Lower lobe of right lung (tissue), 2 donors: Measurements from ENCODE around the gene PARVB. TPM values are rescaled to one million over a fixed set of nuclear protein-coding genes. Genes with fewer than 3 reads are reported as not detected.

Source experiments
- ATAC-seq, 2 donors: fragments of 200-7000 bp; cut with Tn5 transposase; one replicate each; pipeline ENCODE4 v1.9.1; 2020 to 2022; ENCODE audit warnings: mild to moderate bottlenecking in 2 of 2, moderate library complexity in 2 of 2
- DNase-seq: peaks from one replicate; pipeline ENCODE4 v3.0.0-alpha.2; 2020
- H3K27ac ChIP-seq: fragments of 200-600 bp; one replicate; pipeline ENCODE4 v1.8.0; 2022
- H3K27me3 ChIP-seq: fragments of 200-600 bp; one replicate; pipeline ENCODE4 v1.8.0; 2022; ENCODE audit warnings: low read depth
- H3K36me3 ChIP-seq: fragments of 200-600 bp; one replicate; pipeline ENCODE4 v1.8.0; 2022; ENCODE audit warnings: mild to moderate bottlenecking
- H3K4me1 ChIP-seq: fragments of 200-600 bp; one replicate; pipeline ENCODE4 v1.8.0; 2022
- H3K4me3 ChIP-seq: fragments of 200-600 bp; one replicate; pipeline ENCODE4 v1.8.0; 2022; ENCODE audit warnings: mild to moderate bottlenecking
- H3K9me3 ChIP-seq: fragments of 200-600 bp; one replicate; pipeline ENCODE4 v1.8.0; 2022
- intact Hi-C: fragments of 100-400 bp; cut with DNase I; formaldehyde crosslinking; loops from one replicate; pipeline ENCODE4 v1.11.0; 2022
- total RNA-seq: library from RNA; stranded (reverse); fragmentation: NEBNext Ultra II Directional; extraction: Animal tissue kit (Norgen Biotek cat#: 25700); gene quantifications from one replicate; pipeline ENCODE4 v1.2.1, GENCODE V29; 2021
- TF ChIP-seq, protein P1 (sequence below): fragments of 200-600 bp; IDR thresholded peaks from one replicate; pipeline ENCODE4 v1.8.0; 2022; ENCODE audit warnings: antibody characterized with exemption, mild to moderate bottlenecking
- donor health status: DM: no; HTN: yes; CAD: no; lungs with severe emphysema.

Gene PARVB
- total RNA-seq, 1 donor from 2014 or later = 44.7 TPM

DNA sequence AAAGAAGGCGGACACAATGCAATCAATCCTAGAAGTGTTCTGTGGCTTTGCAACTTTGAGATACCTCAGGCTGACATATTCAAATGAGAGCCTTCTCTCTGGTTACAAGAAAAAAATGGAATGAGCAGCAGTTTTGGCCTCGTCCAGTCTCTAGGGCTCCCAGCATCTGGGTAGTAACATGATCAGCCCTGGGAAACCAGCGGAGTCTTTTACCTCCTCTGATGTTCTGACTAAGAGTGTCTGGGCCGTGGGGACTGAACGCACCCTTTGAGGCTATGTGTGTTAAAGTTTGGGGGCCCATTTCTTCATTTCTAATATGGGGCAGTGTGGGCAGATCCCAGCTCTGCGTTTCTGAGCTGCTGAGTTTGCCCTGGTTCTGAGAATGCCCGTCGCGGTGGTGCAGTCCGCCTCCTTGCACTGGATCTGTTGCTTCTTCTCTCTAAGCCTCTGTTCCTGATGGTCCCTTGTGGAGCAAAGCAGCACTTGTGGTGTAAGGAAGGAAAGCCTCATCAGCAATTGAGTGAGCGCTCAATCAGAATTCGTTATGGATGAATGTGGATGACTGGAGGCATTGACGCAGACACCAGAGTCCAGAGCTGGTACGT, 8.1 kb downstream of the PARVB start:
- Histone ChIP-seq H3K9me3 (no peaks in the 10 kb centered on the region), H3K4me1 (peaks cover 48% of the 10 kb centered on the region), H3K27me3 (no peaks in the 10 kb centered on the region), H3K36me3 (no peaks in the 10 kb centered on the region), H3K4me3 (no peak overlapping the region), H3K27ac (peak overlapping the region; percentile 80)
- ATAC-seq = no peak
- TF ChIP-seq, protein P1, sequence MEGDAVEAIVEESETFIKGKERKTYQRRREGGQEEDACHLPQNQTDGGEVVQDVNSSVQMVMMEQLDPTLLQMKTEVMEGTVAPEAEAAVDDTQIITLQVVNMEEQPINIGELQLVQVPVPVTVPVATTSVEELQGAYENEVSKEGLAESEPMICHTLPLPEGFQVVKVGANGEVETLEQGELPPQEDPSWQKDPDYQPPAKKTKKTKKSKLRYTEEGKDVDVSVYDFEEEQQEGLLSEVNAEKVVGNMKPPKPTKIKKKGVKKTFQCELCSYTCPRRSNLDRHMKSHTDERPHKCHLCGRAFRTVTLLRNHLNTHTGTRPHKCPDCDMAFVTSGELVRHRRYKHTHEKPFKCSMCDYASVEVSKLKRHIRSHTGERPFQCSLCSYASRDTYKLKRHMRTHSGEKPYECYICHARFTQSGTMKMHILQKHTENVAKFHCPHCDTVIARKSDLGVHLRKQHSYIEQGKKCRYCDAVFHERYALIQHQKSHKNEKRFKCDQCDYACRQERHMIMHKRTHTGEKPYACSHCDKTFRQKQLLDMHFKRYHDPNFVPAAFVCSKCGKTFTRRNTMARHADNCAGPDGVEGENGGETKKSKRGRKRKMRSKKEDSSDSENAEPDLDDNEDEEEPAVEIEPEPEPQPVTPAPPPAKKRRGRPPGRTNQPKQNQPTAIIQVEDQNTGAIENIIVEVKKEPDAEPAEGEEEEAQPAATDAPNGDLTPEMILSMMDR = no peak
- intact Hi-C loops = no loop called here
- DNase-seq = peak; percentile 15

DNA sequence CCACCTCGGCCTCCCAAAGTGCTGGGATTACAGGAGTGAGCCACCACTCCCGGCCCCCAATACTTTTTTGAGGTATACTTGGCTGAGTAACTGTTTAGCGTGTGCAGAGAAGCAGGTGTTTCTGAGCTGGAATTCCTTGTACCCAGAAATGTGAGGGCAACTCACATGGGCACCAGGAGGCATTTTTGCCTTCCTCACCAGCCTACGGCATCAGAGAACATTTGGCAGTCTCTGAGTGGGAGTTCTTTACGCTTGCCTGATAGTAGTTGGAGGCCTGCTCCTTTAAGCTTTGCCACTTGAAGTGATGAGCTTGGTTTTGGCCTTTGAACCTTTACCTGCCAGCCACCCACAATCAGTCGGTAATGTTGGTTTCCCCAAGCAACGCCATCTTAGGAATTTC, 9.2 kb downstream of the PARVB start:
- peak; percentile 1 for DNase-seq
- Histone ChIP-seq H3K4me3 (no peak overlapping the region), H3K9me3 (no peaks in the 10 kb centered on the region), H3K4me1 (peaks cover 48% of the 10 kb centered on the region), H3K27me3 (no peaks in the 10 kb centered on the region), H3K36me3 (no peaks in the 10 kb centered on the region), H3K27ac (peak overlapping the region; percentile 80)
- TF ChIP-seq, protein P1 = no peak
- intact Hi-C loops = no loop called here
- ATAC-seq = no peak

DNA sequence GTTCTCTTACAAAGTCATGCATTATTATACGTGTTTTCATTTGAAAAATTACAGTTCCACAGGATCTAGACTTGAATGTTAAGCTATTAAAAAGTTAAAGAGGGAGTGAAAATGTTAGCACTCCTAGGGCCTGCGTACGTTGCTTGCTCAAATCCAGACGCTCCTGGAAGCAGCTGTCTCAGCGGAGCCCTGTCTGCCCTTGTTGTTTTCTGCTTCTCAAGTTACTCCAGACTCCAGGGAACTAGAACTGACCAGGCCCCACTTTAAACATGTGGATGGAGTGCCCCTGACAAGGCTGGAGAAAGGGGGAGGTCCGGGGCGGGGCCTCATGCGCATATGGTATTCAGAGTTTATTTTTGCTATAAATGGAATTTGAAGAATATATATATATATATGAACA, 9.6 kb downstream of the PARVB start:
- H3K4me3 ChIP-seq = no peak overlapping the region
- intact Hi-C loops = no loop called here
- DNase-seq (peak; percentile 23), ATAC-seq (no peak)
- H3K27me3 ChIP-seq = no peaks in the 10 kb centered on the region
- H3K4me1 ChIP-seq = peaks cover 45% of the 10 kb centered on the region
- H3K9me3 ChIP-seq = no peaks in the 10 kb centered on the region
- TF ChIP-seq, protein P1 = no peak
- H3K36me3 ChIP-seq = no peaks in the 10 kb centered on the region
- no peak overlapping the region for H3K27ac ChIP-seq

DNA sequence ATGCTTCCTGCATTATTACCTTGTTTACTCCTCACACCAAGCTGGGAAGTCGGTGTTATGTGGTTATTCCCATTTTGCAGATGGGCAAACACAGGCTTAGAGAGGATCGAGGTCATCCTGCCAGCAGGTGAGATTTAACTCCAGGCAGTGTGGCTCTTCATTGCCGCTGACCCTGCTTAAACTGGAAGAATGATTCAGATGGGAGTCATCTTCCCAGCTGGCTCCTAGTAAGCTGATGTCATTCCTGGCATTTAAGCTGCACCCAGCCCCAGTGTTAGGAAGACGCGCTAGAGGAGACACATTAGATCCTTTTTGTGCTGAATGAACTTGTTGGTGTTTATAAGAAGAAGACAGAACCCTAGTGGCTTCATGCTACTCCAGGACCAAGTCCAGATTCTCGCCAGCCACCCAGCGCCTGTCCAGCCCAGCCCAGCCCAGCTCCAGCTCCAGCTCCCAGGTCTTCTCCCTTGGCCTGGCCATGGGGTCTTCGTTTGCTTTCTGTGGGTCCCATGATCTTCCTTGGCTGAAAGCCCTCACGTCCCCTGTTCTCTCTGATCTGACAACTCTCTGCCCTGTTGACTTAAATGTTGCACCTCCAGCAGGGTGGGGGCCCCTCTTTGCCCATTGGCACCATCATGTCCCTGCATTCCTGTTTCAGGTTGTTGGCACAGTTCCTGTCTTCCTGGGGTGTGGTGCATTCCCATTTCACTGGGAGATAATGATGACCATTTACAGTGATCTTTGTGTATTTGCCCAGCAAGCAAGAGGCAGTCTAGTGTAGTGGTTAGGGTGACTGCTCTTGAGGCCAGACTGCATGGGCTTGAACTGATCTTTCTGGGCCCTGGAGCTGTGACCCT, 13.6 kb downstream of the PARVB start:
- Histone ChIP-seq H3K4me3 (no peak overlapping the region), H3K4me1 (peaks cover 15% of the 10 kb centered on the region), H3K9me3 (no peaks in the 10 kb centered on the region), H3K36me3 (no peaks in the 10 kb centered on the region), H3K27ac (no peak overlapping the region), H3K27me3 (no peaks in the 10 kb centered on the region)
- ATAC-seq (peak; percentile 43 to 54), DNase-seq (no peak)
- TF ChIP-seq, protein P1 = no peak
- intact Hi-C loops = no loop called here

DNA sequence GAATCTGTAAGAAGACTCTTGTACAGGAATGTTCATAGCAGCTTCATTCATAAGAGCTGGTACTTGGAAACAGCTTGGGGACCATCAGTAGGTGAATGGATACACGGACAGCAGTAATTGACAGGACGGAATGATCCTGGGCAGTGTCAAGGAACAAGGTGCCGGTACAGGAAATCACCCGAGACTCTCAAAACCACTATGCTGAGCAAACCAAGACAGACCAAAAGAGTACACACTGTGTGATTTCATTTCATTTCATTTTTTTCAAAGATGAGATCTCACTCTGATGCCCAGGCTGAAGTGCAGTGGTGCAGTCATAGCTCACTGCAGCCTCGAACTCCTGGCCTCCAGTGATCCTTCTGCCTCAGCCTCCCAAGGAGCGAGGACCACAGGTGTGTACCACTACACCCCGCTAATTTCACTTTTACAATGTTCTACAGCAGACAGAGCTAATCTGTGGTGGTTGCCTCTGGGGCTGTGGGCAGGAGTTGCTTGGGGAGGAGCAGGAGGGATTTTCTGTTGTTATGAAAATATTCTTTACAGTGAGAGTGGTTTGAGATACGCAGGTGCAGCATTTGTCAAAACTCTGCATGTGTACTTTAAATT, 15.6 kb downstream of the PARVB start:
- H3K36me3 ChIP-seq = no peaks in the 10 kb centered on the region
- H3K9me3 ChIP-seq = no peaks in the 10 kb centered on the region
- intact Hi-C loops = no loop called here
- H3K27ac ChIP-seq = no peak overlapping the region
- no peaks in the 10 kb centered on the region for H3K27me3 ChIP-seq
- peaks cover 15% of the 10 kb centered on the region for H3K4me1 ChIP-seq
- no peak for ATAC-seq
- TF ChIP-seq, protein P1 = no peak
- no peak overlapping the region for H3K4me3 ChIP-seq
- DNase-seq = no peak
